Adipose tissue (tissue), 3 donors: ENCODE results near the gene PAX8. TPM values are rescaled to one million over a fixed set of nuclear protein-coding genes. Genes with fewer than 3 reads are reported as not detected.

ENCODE experiments used
- H3K27ac ChIP-seq: one replicate; pipeline ENCODE4 v1.5.1; 2013; ENCODE audit warnings: low read depth, low read length
- WGBS, 3 donors: extraction: QIAGEN DNeasy Blood & Tissue Kit; methylation state at CpG; one replicate each; pipeline ENCODE4 v1.1.7; 2013; 5-methylcytosine and 5-hydroxymethylcytosine counted together
- polyA plus RNA-seq, 3 donors: library from polyadenylated mRNA; stranded (reverse); fragments of 200-250 nt; gene quantifications; one replicate each; pipeline ENCODE4 v1.2.3, GENCODE V29; 2013
- donor health status: healthy with polysubstance abuse.
- donor health status: Bipolar disorder and iron deficiency.
- donor health status: healthy.

Gene PAX8
- polyA plus RNA-seq, 3 donors, result 0.07 to 19.0 (median 0.22) TPM

DNA sequence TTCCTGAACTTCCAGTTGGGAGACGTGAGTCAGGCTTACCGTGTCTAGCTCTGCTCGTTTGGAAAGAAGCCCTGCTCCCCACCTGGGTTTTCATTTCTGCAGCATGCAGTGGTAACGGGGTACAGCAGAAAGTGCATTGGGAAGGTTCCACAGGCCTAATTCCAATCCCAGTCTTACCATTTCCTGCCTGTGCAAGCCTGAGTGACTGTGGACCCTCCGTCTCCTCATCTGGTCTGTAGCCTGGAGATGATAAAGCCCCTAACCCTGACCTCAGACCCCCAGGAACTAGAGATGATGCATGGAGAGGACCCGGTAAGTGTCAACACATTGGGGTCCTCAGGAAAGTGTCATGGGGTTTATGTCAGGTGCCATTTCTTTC lies 110.8 kb downstream of the PAX8 start:
- WGBS, 3 donors, result 73 to 87% (median 83%) methylated on average over 6 of the region's 6 CpGs
- no peak overlapping the region for H3K27ac ChIP-seq

DNA sequence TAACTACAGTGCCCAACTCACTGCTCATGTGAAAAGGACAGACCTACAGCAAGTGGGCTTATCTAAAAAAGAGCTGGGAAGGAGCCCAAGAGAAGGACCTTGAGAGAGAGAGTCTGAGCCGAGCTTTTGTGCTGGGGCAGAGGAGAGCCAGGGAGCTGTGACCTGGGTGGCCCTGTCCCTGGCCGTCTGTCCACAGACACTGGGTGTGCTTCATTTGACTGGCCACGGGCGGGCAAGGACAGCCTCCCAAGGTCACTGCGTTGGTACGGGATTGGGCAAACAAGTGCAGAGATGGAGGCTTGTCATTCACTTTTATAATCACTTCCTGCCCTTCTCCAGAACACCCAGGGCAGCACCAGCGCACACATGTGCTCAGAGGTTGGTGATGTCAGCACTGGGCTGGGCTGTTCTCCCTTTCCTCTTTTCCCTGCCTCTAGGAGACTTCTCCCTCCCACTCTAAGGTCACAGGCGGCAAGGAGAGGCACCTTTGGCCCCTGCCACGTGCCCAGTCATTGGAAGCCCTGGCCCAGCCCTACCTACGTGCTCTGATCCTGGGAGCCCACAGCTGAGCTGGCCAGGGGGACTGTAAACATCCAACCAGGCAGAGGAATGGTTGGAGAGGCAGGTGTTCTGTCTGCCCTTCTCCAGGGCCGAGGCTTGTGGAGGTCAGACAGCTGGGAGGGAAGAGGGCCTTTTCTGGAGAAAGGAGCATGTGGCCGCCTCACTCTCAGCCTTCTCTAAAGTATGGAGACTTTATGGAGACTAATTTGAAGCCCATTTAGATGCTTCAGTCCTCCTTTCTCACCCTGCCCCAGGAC lies 111.4 kb downstream of the PAX8 start:
- WGBS, 3 donors, result 27 to 66% (median 57%) methylated on average over 12 of the region's 12 CpGs
- no peak overlapping the region for H3K27ac ChIP-seq

DNA sequence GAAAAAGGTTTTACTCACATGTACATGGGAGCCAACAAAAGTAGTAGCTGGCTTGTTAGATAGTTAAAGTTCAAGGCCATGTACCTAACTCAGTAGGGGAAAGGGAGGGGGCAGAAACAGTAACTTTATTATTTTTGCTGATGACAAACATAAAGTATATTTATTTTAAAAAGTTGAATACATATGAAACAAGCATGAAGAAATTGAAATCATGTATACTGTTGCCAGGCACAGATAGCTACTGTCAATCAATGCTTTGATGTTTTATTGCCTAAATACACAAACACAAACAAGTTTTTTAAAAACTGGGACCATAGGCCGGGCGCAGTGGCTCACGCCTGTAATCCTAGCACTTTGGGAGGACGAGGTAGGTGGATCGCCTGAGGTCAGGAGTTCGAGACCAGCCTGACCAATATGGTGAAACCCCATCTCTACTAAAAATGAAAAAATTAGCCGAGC lies 112.5 kb downstream of the PAX8 start:
- 90 to 96% (median 95%) methylated on average over 7 of the region's 7 CpGs for WGBS, 3 donors
- no peak overlapping the region for H3K27ac ChIP-seq

Other genes starting within 250 kb of the PAX8 start
- not detected for gene IL36B, start 226.1 kb downstream of the PAX8 start, polyA plus RNA-seq
- gene IL36RN, start 219.7 kb downstream of the PAX8 start, polyA plus RNA-seq, result under 1 TPM in 1 of 3 donors, not detected in 2; 0.01 TPM
- gene IL1F10, start 211.0 kb downstream of the PAX8 start, polyA plus RNA-seq, result not detected
- gene IL1RN, start 151.3 kb downstream of the PAX8 start, polyA plus RNA-seq, result 10 to 100 TPM in 2 of 3 donors, under 1 TPM in 1; 0.86 to 21.7 (median 11.6) TPM
- 10 to 100 TPM in 1 of 3 donors, 1 to 10 TPM in 2; 1.2 to 11.2 (median 5.9) TPM for gene PSD4, start 105.0 kb downstream of the PAX8 start, polyA plus RNA-seq
- 10 to 100 TPM; 14.8 to 25.9 (median 19.0) TPM for gene ZNG1B, start 158.8 kb upstream of the PAX8 start, polyA plus RNA-seq
- under 1 TPM in 2 of 3 donors, not detected in 1; 0.07 to 0.11 TPM for gene FOXD4L1, start 219.7 kb upstream of the PAX8 start, polyA plus RNA-seq